GM19239 (cell line): Measurements from ENCODE around the gene EEFSEC.

Experiments used
- DNase-seq: peaks from one replicate; pipeline ENCODE4 v3.0.0; 2011; ENCODE audit warnings: low spot score; ENCODE audit not compliant: insufficient read length
- FAIRE-seq: peaks from 2 replicates; lab custom pipeline; 2011; peaks lifted over from hg19 to GRCh38; lab: Jason Lieb, UNC

EEFSEC gene

DNA sequence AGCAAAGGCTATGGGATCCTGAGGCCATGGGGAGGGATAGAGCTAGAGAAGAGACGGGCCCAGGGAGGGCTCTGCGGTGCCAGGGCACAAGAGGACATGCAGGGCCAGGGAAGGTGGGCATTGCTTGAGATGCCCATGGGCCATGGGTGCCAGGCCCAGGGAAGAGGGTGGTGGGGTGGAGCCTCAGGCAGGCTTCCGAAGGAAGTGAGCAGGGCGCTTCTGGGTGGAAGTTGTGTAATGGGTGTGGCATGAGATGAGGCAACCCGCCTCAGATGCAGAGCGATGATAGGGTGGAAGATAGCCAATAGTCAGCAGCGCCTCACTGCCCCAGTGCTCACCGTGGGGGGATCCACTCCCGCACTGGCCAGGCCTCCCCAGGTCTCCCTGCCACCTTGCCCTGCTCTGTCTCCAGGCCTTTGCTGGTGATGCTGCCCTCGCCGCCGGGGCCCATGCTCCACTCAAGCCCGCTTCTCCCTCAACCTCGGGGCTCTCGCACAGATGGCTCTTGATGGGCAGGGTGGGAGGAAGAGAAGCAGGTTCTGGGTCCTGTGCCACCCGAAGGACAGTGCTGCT is 262.0 kb downstream of the EEFSEC start:
- FAIRE-seq, result no peak
- no peak for DNase-seq

DNA sequence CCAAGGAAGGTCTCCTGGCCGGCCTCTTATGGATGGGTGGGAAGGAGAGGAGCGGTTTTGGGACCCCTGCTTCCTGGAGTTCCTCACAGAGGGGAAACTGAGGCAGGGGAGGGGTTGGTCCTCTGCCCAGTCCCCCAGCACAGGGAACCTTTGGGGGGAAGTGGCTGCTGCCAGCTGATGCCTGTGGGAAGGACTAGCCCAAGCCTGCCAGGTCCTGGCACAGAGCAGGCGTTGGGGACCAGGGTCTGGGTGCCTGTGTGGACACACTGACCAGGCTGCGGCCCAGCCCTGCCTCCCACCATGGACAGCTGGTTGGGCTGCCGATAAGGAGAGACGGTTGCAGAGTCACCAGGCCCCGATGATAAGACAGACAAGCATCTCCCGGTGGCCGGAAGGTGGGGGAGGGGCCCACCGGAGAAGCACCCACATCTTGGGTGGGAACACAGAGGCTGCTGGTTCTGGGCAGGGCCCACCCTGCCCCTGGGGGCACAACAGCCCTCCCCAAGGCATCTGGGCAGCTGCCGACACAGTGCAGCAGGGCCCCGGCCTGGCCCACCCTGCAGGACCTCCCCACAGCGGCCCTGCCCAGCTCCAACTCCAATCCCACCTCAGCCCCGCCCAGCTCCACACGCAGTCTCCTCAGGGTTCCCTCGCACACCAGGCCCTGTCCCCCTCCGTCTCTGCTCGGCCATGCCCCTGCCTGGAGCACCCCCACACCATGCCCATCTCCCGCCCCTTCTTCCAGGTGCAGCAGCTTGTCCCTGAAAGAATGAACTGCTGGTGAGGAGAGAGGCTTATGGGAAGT is 262.7 kb downstream of the EEFSEC start:
- DNase-seq (no peak), FAIRE-seq (no peak)

DNA sequence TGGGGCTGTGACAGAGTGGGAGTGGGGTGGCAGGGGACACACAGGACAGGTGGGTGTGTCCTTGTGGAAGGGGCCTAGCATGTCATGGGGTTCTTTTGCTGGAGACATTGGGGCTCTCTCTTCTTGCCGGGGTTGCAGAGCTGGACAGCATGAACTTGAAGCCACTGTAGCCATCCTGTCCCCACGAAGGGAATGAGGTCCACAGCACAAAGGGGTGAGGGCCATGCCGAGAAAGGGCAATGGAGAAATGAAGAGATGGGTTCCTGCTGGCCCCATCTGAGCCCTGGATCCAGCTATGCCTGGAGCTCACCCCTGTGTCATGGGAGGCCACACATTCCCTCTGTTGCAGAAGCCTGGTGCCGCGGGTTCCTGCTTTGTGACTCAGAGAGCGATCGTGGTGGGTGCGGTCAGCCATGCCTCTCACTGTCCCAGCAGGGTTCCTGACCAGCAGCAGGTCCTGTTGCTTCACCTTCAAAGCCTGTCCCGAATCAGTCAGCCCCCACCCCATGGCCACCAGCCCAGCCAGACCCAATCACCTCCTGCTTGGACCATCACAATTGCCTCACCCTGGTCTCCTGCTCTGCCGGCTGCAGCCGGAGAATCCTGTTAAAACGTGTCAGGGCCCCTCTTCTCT is 263.4 kb downstream of the EEFSEC start:
- DNase-seq, result no peak
- no peak for FAIRE-seq

DNA sequence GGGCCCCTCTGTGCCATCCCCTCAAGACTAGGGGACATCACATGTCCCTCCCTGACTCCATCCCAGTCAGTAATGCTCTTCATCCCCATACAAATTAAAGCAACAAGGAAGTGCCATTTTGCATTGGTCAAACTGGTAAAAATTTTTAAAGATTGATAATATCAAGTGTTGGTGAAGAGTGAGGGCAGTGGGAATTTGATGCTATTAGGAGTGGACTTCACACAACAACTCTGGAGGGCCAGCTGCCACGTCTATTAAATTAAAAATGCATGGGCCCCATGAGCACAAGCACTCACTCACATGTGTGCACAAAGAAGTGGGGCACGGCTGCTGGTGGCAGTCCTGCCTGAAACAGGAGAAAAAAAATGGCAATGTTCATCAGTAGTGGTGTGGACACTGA is 265.6 kb downstream of the EEFSEC start:
- no peak for DNase-seq
- no peak for FAIRE-seq

DNA sequence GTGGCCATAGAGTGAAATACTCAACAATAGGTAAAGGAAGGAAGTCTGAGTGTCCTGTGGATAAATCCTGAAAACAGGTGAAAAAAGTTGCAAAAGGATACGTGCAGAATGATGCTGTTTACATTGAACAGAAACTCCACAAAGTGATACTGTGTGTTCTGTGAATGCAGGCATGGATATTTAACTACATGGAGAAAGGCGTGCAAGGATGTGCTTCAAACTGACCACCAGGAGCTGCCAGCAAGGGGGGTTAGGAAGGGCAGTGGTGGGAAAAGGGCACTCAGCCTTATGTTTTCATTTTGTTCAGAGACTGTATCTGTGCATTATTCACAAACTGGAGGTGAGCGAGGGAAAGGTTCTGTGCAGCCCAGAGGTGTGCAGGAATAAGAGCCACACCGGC is 266.0 kb downstream of the EEFSEC start:
- no peak for FAIRE-seq

DNA sequence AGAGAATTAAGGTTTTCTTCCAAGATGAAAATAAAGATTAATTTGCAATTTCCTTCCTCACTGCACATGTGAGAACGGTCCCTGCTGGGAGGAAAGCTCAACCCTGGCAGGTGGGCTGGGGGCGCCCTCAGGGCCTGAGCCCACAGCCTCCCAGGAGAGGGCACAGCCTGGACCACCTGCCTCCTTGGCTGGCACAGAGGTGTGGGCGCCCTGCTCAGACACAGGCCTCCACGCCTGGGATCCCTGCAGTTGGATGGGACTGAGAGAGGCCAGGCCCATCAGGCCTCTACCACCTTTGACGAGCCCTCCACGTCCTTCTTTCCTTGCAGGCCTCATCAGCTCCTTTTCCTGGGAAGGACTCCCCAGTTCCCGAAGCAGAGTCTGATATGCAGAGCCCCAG is 267.0 kb downstream of the EEFSEC start:
- FAIRE-seq (no peak), DNase-seq (no peak)

More for the DNA sequence above, 266.0 kb downstream of the EEFSEC start:
- DNase-seq, result no peak

DNA sequence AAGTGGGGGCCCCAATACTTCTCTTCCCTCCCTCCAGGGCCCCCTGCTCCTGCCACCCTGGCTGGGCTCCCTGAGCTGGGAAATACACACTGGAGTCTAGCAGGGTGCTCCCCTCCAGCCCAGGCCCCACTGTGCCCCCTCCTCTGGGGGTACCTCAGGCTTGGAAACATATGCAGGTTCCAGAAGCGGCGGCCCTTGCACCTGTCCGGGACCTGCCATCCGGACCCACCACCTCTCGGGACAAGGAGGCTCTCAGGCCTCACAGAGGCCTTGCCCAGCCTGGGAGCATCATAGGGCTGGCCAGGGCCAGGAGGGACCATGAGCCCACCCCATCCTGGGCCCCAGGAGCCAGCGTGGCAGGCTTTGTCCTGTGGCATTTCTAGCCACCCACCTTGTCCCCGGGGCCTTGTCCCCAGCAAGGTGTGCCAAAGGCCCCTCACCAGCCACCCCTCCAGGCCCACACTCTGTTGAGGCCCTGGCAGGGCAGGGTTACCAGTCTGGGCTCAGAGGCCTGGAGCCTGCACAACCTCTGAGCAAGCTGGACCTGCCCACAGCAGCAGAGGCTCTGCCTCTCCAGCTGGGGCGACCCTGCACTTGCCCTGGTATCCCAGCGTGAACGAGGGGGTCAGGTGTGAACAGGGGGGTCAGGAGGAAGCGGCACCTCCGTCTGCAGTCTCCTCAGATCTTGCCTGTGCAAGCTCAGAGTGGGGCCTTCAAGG is 267.6 kb downstream of the EEFSEC start:
- DNase-seq (no peak), FAIRE-seq (no peak)

DNA sequence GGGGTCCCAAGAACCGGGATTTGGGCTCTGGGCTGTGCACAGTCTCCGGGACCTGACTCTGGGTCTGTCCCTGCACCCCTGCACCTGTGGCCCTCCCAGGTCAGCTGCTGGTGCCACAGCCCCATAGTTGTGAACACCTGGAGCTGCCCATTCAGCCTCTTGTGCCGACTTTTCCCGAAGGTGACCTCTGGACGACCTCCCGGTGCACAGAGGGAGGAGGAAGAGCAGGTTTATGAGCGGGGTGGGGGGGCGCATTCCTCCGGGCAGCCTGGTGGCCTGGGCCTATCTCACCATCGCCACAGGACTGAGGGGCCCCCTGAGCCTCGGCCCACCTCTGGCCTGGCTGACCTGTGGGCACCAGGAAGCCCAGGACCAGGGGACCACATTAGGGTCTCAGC is 268.2 kb downstream of the EEFSEC start:
- DNase-seq, result no peak
- FAIRE-seq, result no peak

DNA sequence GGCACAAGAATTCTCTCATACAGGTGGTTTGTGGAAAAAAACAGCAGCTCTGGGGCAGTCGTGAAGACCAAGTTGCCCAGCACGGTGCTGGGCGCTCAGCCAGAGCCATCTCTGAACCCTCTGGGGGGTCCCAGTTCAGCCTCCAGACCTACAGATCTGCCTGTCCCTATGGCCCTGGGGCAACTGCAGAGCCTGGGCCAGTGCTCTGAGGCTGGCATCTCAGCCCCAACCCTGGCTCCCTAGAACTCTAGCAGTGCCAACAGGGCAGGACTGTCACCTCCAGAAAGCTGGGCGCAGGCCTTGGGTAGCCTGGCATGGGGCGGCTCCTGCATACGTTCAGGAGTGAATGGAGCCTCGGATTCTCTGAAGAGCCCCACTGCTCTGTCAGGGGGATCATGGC is 268.7 kb downstream of the EEFSEC start:
- FAIRE-seq (no peak), DNase-seq (no peak)

DNA sequence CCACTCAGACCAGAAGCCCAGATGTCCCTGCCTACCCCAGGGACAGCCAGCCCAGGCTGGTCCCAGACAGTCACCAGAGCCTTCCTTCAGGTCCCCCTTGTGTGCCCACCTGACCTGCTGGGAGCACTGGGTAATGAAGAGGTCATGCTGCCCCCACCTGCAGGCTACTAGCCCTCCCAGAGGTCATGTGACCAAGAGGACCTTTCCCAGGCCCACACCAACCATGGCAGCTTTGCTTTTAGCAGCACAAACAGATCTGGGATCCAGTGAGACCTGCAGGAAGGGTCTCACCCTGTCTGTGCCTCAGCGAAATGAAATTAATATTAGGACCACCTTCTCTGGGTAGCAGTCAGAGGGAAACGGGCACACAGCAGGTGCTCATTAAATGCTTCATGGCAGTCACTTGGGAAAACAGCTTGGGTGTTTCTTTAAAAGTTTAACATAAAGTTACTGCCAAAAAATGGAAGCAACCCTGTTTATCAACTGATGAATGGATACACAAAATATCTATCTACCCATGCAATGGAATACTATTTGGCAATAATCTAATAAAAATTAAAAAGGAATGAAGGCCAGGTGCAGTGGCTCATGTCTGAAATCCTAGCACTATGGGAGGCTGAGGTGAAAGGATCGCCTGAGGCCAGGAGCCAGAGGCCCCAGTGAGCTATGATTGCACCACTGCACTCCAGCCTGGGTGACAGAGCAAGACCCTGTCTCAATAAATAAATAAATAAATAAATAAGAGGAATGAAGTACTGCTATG is 269.7 kb downstream of the EEFSEC start:
- no peak for FAIRE-seq

DNA sequence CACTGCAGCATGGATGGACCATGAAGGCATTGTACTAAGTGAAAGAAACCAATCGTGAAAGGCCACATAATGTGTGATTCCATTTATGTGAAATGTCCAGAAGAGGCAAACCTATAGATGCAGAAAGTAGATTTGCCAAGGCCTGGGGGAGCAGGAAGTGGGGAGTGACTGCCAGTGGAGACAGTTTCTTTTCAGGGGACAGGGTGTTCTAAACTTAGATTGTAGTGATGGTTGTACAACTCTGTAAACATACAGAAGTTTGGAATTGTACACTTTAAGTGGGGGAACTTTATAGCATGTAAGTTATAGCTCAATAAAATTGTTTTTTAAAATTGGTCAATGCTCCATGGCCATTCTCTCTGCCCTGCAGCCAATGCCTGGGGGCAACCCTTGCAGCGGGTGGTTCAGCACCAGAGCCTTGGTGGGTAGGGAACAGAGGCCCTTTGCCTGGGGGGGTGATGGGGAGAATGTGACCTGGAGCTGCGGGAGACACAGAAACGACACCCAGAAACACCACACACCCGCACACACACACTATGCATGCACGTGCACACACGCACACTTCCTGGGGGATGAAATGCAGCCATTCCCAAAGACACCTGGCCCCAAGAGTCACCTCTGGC is 270.4 kb downstream of the EEFSEC start:
- no peak for DNase-seq
- FAIRE-seq, result no peak

More for the DNA sequence above, 269.7 kb downstream of the EEFSEC start:
- DNase-seq, result no peak

DNA sequence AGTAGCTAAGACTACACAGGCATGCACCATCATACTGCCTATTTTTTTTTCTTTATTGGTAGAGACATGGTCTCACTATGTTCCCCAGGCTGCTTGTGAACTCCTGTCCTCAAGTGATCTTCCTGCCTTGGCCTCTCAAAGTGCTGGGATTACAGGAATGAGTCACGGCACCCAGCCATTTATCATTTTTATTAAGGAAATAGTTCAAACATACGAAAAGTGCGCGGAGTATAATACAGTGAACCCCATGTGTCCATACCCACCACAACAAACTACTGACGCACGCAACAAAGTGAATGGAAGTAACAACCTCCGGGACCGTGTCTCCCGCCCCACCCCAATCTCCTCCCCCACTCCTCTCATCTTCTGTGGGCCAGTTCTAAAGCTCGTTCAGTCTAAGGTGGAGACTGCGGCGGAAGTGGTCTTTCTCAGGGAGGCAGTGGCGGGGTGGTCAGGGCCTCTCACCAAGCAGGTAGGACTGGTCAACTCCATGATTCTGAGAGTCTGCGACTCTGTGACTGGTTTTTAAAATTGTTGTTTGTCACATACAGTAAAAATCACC is 271.3 kb downstream of the EEFSEC start:
- FAIRE-seq, result no peak
- DNase-seq, result no peak

DNA sequence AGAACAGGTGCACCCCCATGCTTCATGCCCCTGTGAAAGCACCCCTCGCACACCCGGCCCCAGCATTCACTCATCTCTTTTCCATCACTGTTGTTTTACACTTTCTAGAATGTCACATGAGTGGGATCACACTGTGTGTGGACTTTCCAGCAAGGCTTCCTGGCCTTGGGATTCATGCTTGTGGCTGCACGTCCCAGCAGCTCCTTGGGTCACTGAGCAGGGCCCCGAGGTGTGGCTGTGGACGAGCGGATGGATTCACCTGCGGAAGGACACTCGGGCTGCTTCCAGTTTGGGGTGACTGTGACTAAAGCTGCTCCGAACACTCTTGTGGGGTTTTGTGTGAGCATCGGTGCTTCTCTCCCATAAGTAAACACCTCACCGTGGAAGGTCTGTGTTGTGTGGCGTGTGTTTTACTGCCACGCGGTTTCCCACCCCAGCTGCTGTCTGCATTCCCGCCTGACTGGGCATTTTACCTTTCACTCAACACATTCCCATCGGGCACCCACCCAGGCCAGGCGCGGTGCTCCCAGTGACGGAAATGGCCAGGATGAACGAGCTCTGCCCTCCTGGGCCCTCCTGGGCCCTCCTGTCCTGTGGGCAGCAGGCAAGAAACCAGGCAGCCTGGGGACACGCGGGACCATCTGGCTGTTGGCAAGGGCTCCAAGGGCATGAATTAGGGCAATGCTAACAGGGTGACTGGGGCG is 272.0 kb downstream of the EEFSEC start:
- FAIRE-seq, result no peak

DNA sequence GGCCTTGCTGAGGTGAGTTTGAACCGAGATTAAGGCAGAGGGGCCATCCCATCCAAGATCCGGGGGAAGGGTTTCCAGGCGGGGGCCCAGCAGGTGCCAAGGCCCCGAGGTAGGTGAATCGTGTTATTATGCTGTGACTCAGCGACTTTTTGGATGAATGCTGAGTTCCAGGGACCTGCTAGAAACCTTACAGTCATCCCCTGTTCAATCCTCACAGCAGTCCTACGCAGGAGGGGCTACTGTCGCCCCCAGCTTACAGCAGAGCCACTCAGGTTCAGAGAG is 272.5 kb downstream of the EEFSEC start:
- DNase-seq, result no peak

More for the DNA sequence above, 272.0 kb downstream of the EEFSEC start:
- DNase-seq, result no peak

DNA sequence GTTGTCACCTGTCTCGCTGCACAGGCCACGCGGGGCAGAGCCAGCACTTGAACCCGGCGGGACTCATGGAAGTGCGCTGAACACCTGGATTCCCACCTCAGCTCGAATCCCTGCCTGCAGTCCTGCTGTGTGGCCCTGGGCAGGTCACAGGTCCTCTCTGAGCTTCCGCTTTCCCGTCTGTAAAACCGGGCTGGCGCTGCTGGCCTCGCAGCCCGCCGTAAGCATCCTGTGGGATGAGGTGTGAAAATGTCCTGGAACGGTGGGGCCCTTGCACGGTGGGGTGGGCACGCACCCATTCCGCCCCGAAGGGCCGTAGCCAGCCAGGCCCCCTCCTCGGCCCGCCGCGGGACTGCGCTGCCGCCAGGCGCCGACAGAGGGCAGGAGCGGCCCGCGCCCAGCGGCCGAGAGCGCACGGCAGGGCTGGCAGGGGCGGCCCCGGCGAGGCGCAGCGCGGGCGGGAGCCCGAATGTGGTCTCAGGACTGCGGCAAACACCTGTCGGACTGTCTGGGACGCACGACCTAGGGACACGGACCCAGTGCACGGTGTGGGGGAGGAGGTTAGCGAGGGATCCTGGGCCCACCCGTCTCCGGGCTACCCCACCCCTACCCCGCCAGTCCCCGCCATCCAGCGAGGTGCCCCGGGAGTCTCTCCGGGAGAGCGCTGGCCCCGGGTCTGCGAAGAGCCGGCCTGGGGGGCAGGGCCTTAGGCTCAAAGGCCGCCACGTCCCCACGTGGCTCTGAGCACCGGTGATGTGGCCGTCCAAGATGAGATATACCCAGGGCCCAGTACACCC is 273.0 kb downstream of the EEFSEC start:
- DNase-seq (peak; percentile 95), FAIRE-seq (peak; percentile 18)

More for the DNA sequence above, 272.5 kb downstream of the EEFSEC start:
- no peak for FAIRE-seq

DNA sequence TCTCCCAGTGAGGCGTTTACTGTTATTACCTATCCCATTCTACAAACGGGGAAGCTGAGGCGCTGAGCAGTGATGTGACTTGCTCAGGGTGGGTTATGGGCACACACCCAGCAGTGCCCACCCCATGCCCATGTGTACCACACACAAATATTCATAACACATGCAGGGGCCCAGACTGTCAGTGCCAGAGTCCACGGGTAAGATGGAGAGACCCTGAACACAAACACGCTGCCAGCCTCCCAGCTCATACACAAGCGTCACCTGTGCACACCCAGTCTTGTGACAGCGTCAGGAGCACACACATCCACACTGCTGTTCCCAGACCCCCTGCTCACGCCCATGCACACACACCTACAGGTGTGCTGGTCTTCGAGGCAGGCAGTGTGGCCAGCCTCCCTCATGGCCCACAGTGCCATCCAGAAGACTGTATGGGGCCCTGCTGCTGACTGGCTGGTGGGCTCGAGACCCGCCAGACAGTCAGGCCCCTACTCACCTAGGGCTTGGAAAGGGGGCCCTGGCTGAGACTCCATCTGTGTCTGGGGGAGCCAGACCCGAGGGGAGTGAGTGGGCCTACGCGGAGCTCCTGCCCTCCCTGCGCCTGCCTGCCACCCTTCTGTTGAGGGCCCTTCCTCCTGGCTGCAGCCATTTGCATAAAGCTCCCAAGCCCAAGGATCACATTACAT is 274.0 kb downstream of the EEFSEC start:
- DNase-seq (no peak), FAIRE-seq (no peak)
